ENCODE measurements around the gene HNRNPA3.
"Not testable (repeated sequence)": the region's sequence is repeated elsewhere in the genome, so short reads cannot be mapped to it uniquely, and the experiment has no call there.

Gene HNRNPA3

DNA sequence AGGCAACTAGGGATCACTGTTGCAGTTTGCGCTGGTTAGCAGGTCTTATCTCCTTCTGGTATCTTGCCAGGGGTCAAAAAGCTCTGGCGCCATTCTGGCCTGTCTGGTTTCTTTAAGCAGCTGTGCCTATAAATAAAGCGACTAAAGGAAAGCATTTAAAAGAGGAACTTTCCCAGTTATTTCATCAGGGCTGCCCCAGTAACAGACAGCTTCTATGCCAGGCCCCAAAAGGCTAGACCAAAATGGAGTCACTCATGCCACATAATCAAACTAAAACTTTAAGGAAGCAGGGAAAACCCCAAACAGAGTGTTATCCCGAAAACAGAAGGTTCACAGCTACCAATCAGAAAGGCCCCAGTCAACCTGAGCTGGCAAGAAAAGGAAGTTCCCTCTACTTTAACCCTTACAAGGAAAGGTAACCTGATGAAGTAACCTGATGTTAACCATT is 41.2 kb upstream of the HNRNPA3 start:
- DNase-seq (ENCODE audit: low read depth): no peak
- TF ChIP-seq, protein P1, sequence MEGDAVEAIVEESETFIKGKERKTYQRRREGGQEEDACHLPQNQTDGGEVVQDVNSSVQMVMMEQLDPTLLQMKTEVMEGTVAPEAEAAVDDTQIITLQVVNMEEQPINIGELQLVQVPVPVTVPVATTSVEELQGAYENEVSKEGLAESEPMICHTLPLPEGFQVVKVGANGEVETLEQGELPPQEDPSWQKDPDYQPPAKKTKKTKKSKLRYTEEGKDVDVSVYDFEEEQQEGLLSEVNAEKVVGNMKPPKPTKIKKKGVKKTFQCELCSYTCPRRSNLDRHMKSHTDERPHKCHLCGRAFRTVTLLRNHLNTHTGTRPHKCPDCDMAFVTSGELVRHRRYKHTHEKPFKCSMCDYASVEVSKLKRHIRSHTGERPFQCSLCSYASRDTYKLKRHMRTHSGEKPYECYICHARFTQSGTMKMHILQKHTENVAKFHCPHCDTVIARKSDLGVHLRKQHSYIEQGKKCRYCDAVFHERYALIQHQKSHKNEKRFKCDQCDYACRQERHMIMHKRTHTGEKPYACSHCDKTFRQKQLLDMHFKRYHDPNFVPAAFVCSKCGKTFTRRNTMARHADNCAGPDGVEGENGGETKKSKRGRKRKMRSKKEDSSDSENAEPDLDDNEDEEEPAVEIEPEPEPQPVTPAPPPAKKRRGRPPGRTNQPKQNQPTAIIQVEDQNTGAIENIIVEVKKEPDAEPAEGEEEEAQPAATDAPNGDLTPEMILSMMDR (conservative IDR thresholded peaks at IDR 0.05; ENCODE audit: control insufficient read depth, insufficient read depth, low read depth, low read length): no peak
- no peak overlapping the region for H3K4me3 ChIP-seq (ENCODE audit: control insufficient read depth, low read depth, low read length)

DNA sequence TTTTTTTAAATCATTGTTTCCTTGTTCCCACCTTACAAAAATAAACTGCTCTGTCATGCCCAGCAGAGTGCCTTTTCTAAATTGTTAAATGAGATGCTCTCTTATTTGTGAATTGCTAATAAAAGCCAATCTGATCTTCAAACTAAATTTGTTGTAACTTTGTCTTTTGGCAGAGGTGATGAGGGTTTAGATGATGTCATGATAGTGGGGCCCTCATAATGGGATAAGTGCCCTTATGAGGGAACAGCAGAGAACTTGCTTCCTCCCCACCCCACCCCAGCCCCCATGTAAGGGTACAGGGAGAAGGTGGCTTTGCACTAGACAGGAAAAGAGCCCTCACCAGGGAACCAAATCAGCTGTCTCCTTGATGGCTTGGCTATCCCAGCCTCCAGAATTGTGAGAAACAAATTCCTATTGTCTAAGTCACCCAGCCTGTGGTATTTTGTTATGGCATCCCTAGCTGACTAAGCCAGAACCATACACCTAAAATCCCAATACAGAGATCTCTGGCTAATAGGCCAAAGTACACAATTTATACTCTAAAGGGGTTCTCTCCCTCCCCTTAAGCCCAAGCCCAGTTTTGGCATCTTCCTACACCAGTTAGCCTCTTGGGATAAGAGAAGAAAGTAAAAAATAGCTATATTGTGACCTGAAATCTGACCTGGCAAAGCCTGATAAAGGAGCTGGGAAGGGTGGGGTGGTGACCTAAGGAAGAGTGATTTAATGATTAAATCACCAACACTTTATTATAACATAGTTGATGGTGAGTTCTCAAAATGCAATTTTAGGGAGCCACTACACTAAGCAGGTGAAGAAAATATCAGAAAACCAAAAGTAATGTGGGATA is 40.3 kb upstream of the HNRNPA3 start:
- TF ChIP-seq, protein P1 (conservative IDR thresholded peaks at IDR 0.05; ENCODE audit: control insufficient read depth, insufficient read depth, low read depth, low read length): no peak
- DNase-seq (ENCODE audit: low read depth): peak; percentile 82
- H3K4me3 ChIP-seq (ENCODE audit: control insufficient read depth, low read depth, low read length): no peak overlapping the region

GRCh38 chr2:177174486-177174885 is 38.1 kb upstream of the HNRNPA3 start:
- TF ChIP-seq, protein P1 (conservative IDR thresholded peaks at IDR 0.05; ENCODE audit: control insufficient read depth, insufficient read depth, low read depth, low read length): no peak
- no peak for DNase-seq (ENCODE audit: low read depth)

DNA sequence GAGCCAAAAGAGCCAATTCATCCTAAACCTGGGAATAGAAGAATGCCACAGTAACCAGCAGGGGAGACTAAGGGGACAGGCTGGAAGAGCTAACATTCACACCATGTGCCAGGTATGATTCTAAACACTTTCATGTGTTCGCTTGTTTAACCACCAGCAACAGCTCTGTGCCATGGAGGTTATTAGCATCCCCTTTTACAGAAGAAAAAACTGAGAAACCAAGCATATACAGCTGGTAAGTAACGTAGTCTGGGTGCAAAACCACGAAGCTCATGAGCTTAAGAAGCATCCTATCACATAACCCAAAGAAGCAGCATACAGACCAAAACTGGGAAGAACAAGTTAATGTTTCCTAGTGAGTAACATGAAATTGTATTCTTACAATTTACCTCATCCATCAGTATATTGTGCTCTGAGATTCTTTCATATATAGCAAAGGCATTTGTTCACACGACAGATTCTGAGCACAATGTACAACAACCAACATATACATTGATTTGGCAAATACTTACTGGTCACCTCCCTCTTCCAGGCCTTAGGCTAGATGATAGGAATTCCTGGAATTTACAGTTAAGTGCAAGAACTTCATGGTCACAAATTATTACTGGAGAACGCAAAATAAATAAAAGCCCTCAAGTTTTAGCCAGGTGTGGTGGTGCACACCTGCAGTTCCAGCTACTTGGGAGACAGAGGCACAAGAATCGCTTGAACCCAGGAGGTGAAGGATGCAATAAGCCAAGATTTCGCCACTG is 36.5 kb upstream of the HNRNPA3 start:
- TF ChIP-seq, protein P1 (conservative IDR thresholded peaks at IDR 0.05; ENCODE audit: control insufficient read depth, insufficient read depth, low read depth, low read length): no peak
- H3K4me3 ChIP-seq (ENCODE audit: control insufficient read depth, low read depth, low read length): no peak overlapping the region
- DNase-seq (ENCODE audit: low read depth): no peak

More at GRCh38 chr2:177174486-177174885, 38.1 kb upstream of the HNRNPA3 start:
- H3K4me3 ChIP-seq (ENCODE audit: control insufficient read depth, low read depth, low read length): no peak overlapping the region

GRCh38 chr2:177178797-177179196 is 33.8 kb upstream of the HNRNPA3 start:
- no peak for DNase-seq (ENCODE audit: low read depth)
- TF ChIP-seq, protein P1 (conservative IDR thresholded peaks at IDR 0.05; ENCODE audit: control insufficient read depth, insufficient read depth, low read depth, low read length): no peak

DNA sequence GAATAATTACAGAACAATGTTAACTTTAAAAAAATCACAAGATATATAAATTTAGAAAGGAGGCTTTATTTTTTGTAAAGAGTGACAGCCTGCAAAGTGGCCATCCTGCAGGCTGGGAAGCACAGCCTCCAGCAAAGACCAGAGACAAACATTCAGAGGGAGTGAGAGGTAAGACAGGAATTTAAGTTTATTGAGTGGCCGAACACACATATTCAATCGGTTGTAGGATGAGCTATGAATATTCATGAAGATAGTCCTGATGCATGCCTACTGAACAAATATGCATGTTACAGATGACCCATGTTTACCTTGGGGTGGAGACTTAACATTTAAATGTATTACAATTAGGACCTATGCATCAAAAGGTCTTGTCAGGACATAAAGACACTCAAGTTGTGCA is 33.4 kb upstream of the HNRNPA3 start:
- TF ChIP-seq, protein P1 (conservative IDR thresholded peaks at IDR 0.05; ENCODE audit: control insufficient read depth, insufficient read depth, low read depth, low read length): no peak
- no peak for DNase-seq (ENCODE audit: low read depth)
- H3K4me3 ChIP-seq (ENCODE audit: control insufficient read depth, low read depth, low read length): no peak overlapping the region

More at GRCh38 chr2:177178797-177179196, 33.8 kb upstream of the HNRNPA3 start:
- H3K4me3 ChIP-seq (ENCODE audit: control insufficient read depth, low read depth, low read length): no peak overlapping the region

DNA sequence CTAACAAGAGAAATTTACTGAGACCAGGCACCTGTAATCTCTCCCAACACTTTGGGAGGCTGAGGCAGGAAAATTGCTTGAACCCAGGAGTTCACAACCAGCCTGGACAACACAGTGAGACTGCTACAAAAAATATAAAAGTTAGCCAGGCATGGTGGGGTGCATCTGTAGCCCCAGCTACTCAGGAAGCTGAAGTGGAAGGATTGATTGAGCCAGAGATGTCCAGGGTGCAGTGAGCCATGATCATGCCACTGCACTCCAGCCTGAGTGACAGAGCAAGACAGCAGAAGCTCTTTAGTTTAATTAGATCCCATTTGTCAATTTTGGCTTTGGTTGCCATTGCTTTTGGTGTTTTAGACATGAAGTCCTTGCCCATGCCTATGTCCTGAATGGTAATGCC is 32.9 kb upstream of the HNRNPA3 start:
- H3K4me3 ChIP-seq (ENCODE audit: control insufficient read depth, low read depth, low read length); DNase-seq (ENCODE audit: low read depth): not testable (repeated sequence)
